Measurements from ENCODE around the gene SLC36A1.
A peak's percentile ranks its signal among the peaks of the same experiment; 100 is the strongest.

SLC36A1 gene

GRCh38 chr5:151454166-151454565, 6.8 kb downstream of the SLC36A1 start:
- DNase-seq, result no peak

- no peak for DNase-seq
Measured at GRCh38 chr5:151454889-151455288, 7.5 kb downstream of the SLC36A1 start.

GRCh38 chr5:151456321-151456940, 9.0 kb downstream of the SLC36A1 start:
- DNase-seq, result no peak

GRCh38 chr5:151458314-151458713, 10.9 kb downstream of the SLC36A1 start:
- DNase-seq, result no peak

- DNase-seq, result no peak
Measured at GRCh38 chr5:151459680-151460324, 12.4 kb downstream of the SLC36A1 start.

GRCh38 chr5:151461312-151461711, 13.9 kb downstream of the SLC36A1 start:
- no peak for DNase-seq

- DNase-seq, result no peak
Measured at GRCh38 chr5:151463137-151464029, 16.0 kb downstream of the SLC36A1 start.

- no peak for DNase-seq
Measured at GRCh38 chr5:151464101-151464500, 16.7 kb downstream of the SLC36A1 start.

GRCh38 chr5:151465476-151465875, 18.1 kb downstream of the SLC36A1 start:
- no peak for DNase-seq

GRCh38 chr5:151467576-151467975, 20.2 kb downstream of the SLC36A1 start:
- DNase-seq, result no peak

GRCh38 chr5:151469386-151469785, 22.0 kb downstream of the SLC36A1 start:
- DNase-seq, result no peak

- peak; percentile 91 for DNase-seq
Measured at GRCh38 chr5:151469992-151470391, 22.6 kb downstream of the SLC36A1 start.

- peak; percentile 50 for DNase-seq
Measured at GRCh38 chr5:151470439-151470838, 23.0 kb downstream of the SLC36A1 start.

GRCh38 chr5:151471276-151471675, 23.9 kb downstream of the SLC36A1 start:
- DNase-seq, result peak; percentile 49

- no peak for DNase-seq
Measured at GRCh38 chr5:151474799-151475198, 27.4 kb downstream of the SLC36A1 start.

- no peak for DNase-seq
Measured at GRCh38 chr5:151475388-151475787, 28.0 kb downstream of the SLC36A1 start.

- DNase-seq, result no peak
Measured at GRCh38 chr5:151476016-151476415, 28.6 kb downstream of the SLC36A1 start.

- DNase-seq, result no peak
Measured at GRCh38 chr5:151477101-151477500, 29.7 kb downstream of the SLC36A1 start.

- DNase-seq, result no peak
Measured at GRCh38 chr5:151480384-151481293, 33.2 kb downstream of the SLC36A1 start.

- DNase-seq, result no peak
Measured at GRCh38 chr5:151483176-151483575, 35.8 kb downstream of the SLC36A1 start.

GRCh38 chr5:151483647-151484046, 36.2 kb downstream of the SLC36A1 start:
- DNase-seq, result no peak

GRCh38 chr5:151487544-151487943, 40.1 kb downstream of the SLC36A1 start:
- no peak for DNase-seq

- no peak for DNase-seq
Measured at GRCh38 chr5:151490627-151491026, 43.2 kb downstream of the SLC36A1 start.
